Fibroblast of skin of abdomen (primary cell): ENCODE results near the gene CACYBP.
"Not testable (repeated sequence)": the region's sequence is repeated elsewhere in the genome, so short reads cannot be mapped to it uniquely, and the experiment has no call there.

Experiments used
- DNase-seq: peaks from one replicate; pipeline ENCODE4 v3.0.0-alpha.2; 2013

Gene CACYBP

GRCh38 chr1:175013445-175013844 lies 13.7 kb downstream of the CACYBP start:
- no peak for DNase-seq

DNA sequence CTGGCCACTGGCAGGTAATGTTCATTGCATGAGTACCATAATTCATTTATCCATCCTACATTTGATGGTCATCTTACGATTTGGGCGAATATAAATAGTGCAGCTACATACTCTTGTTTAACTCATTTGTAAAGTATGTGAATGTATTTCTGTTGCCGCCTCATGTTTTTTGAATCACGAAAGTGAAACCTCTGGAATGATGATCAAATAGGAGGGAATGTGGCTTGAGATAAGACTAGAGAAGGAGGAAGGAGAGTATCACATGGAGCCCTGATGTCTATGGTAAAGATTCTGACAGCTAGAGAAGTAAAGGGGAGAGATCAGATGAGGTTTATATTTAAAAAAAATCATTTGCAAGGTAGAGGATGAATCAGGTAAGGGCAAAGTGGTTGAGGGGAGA lies 15.5 kb downstream of the CACYBP start:
- peak; percentile 80 for DNase-seq

GRCh38 chr1:175019524-175019923 lies 19.8 kb downstream of the CACYBP start:
- no peak for DNase-seq

DNA sequence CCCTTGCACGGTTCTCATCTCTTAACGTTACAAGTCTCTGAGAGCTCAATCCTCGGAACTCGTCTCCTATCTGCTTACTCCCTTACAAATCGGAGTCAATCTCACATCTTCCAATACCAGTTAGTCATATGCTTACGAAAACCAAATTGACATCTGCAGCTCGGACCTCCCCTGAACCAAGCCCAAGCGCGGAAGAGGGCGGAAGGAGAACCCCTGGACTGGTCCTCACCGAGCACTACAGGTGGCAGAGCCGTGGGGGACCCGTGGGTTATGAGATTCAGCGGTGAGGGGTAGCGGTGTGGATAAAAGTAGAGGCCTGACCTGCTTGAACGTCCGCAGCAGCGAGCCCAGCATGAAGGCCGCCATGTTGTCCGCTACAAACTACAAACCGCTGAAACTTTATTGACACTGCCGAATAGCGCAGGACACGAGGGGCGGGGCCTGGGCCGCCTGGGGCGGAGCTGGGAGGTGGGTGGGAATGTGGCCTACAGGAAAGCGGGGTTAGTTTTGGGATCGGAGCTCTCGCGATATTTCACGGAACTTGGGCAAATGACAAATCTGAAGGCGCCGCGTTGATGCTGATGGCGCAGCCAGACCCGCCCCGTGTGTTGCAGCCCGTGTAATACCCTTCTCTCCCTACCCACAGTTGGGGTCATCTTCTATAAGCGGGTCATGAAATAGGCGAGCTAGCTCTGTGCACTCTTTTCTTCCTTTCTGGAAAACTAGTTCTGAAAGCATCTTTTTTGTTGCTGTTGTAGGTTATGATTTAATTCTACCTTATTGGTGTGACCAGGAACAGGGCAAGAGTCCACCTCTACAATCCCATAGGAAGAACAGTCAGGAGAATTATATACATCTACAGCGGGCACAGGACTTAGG lies 23.5 kb downstream of the CACYBP start, which contains the start of gene MRPS14:
TSS of gene MRPS14 (minus strand) at position 383 of the 879 bp plus-strand sequence. CDS start at position 366, 17 bp downstream.
- DNase-seq = peak; percentile 99

DNA sequence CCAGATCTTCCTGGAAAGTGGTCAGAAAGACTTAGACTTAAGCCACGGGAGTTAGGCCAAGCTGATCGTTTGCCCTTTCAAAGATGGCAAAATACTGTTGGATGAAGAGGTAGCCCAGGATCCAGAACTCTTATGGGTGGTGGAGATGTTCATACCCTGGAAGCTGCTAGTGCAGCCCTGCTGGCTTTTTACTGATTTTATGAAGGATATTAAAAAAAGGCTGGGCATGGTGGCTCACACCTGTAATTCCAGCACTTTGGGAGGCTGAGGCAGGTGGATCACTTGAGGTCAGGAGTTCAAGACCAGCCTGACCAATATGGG lies 24.1 kb downstream of the CACYBP start:
- not testable (repeated sequence) for DNase-seq

DNA sequence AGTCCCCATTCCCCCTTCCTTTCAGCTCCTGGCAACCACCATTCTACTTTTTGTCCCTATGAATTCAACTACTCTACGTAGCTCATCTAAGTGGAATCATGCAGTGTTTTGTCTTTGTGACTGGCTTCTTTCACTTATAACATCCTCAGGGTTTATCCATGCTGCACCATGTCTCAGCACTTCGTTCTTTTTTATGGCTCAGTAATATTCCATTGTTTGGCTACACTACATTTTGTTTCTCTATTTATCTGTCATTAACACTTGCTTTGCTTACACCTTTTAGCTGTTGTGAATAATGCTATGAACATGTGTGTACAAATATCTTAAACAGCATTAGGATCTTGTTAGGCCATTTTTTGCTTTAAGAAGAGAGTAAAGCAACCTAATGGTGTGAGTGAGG lies 25.0 kb downstream of the CACYBP start:
- no peak for DNase-seq

DNA sequence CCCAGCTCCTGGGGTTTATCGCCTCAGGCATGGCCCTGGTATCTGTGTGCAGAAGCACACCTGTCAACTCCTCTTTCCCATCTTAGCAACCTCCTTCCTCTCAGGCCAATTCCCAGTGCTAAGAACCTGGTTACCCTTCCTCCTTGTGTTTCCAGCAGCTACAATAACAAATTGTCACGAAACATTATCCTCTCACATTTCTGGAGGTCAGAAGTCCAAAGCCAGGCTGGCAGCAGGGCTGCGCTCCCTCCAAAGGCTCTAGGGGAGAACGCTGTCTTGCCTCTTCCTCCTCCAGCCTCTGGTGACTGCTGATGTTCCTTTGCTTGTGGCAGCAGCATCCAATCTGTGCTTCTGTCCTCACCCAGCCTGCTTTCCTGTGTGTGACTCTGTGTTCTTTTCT lies 34.2 kb downstream of the CACYBP start:
- no peak for DNase-seq

- DNase-seq = no peak
These were observed 35.0 kb downstream of the CACYBP start for GRCh38 chr1:175034775-175035174.

- DNase-seq = no peak
These were observed 36.1 kb downstream of the CACYBP start for GRCh38 chr1:175035865-175036264.

DNA sequence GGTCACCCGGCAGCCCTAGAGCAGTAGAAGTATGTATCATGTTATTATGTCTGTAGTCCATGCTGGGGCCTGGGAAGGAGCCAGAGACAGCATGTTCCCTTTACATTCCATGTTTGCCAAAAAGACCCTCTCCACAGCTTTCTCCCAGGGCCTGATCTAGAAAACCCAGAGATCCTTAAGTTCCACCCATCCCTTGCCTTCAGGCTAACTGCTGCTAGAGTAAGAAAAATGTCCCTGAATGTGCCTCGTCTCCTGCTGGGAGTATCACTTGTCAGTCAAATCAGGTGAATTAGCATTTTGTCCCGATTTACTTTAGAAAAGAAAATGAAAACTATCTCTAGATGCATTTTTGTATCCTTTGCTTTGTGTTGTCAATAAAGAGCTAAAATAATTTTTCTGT lies 36.7 kb downstream of the CACYBP start:
- DNase-seq = no peak

GRCh38 chr1:175037416-175037815 lies 37.7 kb downstream of the CACYBP start:
- DNase-seq = no peak

GRCh38 chr1:175040324-175040879 lies 40.7 kb downstream of the CACYBP start:
- no peak for DNase-seq

- no peak for DNase-seq
These were observed 42.9 kb downstream of the CACYBP start for GRCh38 chr1:175042650-175043049.

GRCh38 chr1:175043824-175044223 lies 44.1 kb downstream of the CACYBP start:
- no peak for DNase-seq

GRCh38 chr1:175044591-175044990 lies 44.8 kb downstream of the CACYBP start:
- not testable (repeated sequence) for DNase-seq

DNA sequence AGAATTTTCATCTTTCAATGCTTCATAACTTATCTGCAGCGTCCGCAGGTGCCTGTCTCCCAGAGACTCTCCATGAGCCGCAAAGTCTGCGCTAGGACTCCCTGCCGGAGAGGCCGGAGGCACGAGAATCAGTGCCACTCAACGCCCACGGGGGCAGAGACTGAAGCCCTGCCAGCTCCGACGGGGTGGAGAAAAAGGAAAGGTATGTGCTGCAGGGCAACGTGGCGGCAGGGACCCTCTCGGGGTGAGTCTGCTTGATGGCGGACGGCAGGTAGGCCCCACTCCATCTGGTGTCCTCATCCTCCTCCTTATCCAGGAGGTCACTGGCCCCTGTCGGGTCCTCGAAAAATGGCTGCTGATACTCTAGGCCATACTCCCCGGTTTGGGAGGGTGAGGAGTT lies 45.4 kb downstream of the CACYBP start:
- no peak for DNase-seq

DNA sequence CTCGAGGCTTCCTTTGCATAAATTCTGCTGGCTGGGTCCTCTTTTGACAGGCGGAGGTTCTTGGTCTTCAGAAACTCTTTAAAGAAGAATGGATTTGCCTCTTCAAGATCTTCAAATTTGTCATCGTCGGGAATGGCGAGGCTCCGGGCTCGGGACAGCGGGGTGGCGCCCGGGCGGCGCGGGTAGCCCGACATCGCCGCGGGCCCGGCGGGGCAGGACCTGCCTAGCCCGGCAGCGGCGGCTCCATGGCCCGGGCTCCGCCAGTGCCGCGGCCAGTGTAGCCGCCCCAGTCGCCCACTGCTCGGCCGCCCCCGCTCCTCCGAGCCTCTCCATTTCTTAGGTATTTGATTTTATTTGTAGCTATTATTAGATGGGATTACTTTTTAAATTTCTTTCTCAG lies 45.8 kb downstream of the CACYBP start:
- no peak for DNase-seq

- no peak for DNase-seq
These were observed 51.2 kb downstream of the CACYBP start for GRCh38 chr1:175050992-175051391.

DNA sequence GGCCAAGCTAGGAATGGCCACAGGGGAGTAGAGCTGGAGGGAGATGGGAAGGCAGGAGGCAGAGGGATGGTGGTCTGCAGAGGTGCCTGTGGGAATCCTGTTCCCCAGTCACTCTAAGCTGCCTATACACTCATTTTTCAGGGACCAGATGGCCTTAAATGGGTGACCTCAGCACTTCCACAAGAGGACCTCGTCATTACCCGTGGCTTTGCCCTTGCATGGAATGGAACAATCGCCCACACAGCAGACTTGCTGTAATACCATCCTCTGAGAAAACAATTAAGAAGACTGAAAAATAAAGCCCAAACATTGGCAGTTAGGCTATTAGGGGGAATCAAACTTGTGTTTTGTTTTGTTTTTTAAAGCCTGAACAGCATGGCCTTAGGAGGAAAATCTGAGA lies 55.0 kb downstream of the CACYBP start:
- DNase-seq = no peak
